ENCODE measurements around the gene NELFB.
A peak's percentile ranks its signal among the peaks of the same experiment; 100 is the strongest.

NELFB gene

GRCh38 chr9:137315581-137316011, 60.5 kb downstream of the NELFB start:
- no peak for DNase-seq

GRCh38 chr9:137316012-137316981, 61.2 kb downstream of the NELFB start:
- peak; percentile 18 to 41 for DNase-seq

GRCh38 chr9:137317021-137317717, 62.0 kb downstream of the NELFB start:
- DNase-seq, result peak in 1 of 2 donors; percentile 15

- peak in 1 of 2 donors; percentile 14 for DNase-seq
Measured at GRCh38 chr9:137317718-137318511, 62.8 kb downstream of the NELFB start.

- peak in 1 of 2 donors; percentile 14 for DNase-seq
Measured at GRCh38 chr9:137318602-137319001, 63.5 kb downstream of the NELFB start.

- DNase-seq, result no peak
Measured at GRCh38 chr9:137319011-137319738, 64.0 kb downstream of the NELFB start.

- peak in 1 of 2 donors; percentile 15 for DNase-seq
Measured at GRCh38 chr9:137319739-137320551, 64.8 kb downstream of the NELFB start.

- DNase-seq, result peak in 1 of 2 donors; percentile 20
Measured at GRCh38 chr9:137320555-137321384, 65.6 kb downstream of the NELFB start.

- DNase-seq, result no peak
Measured at GRCh38 chr9:137321726-137322361, 66.7 kb downstream of the NELFB start.
